ENCODE data around the gene COL16A1. TPM values are rescaled to one million over a fixed set of nuclear protein-coding genes. Genes with fewer than 3 reads are reported as not detected.
A peak's percentile ranks its signal among the peaks of the same experiment; 100 is the strongest.

COL16A1 gene
- total RNA-seq, 1 donor from 2014 or later = 339 TPM

DNA sequence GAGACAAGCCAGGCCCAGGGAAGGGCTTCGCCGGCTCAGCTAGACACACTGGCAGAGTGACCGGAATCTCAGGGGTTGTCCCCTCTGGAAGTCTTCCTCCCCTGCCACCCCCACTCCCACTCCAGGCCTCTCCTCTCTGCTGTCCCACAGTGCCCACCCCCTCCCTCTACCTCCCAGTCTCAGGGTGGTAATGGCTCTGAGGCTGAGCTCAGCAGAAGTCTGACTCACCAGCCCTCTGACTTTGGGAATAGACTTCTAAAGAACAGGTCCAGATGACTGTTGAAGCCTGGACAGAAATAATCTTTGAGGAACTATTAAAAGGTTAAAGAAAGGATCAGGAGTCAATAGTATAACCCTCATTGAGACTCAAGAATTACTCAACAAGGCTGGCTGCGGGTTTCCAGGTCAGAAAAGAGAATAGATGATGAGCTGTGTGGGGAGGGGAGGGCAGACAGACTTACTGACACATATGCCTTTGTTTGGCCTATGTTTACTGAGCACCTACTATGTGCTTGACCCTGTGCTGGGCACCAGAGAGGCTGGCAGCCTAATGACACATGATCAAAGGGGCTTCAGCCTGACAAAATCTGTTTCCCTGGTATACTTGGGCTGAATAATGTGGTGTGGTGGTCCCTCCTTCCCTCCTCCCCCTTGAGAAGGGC is 78.1 kb downstream of the COL16A1 start:
- Histone ChIP-seq H3K36me3 (peaks cover 13 to 20% of the 10 kb centered on the region in 2 donors), H3K27me3 (no peaks in the 10 kb centered on the region), H3K27ac (peak overlapping the region; percentile 90 to 91), H3K9me3 (no peaks in the 10 kb centered on the region), H3K4me3 (no peak overlapping the region), H3K4me1 (peaks cover 25 to 47% of the 10 kb centered on the region in 2 donors)
- DNase-seq (ENCODE audit: low spot score in 2 of 2) = peak in 1 of 2 donors; percentile 66
- intact Hi-C loops (cut with DNase I) = loop anchor here (5.0 kb wide), 1 partner anchor 33 kb away; no protein-coding TSS in a partner anchor
- TF ChIP-seq, protein P1, sequence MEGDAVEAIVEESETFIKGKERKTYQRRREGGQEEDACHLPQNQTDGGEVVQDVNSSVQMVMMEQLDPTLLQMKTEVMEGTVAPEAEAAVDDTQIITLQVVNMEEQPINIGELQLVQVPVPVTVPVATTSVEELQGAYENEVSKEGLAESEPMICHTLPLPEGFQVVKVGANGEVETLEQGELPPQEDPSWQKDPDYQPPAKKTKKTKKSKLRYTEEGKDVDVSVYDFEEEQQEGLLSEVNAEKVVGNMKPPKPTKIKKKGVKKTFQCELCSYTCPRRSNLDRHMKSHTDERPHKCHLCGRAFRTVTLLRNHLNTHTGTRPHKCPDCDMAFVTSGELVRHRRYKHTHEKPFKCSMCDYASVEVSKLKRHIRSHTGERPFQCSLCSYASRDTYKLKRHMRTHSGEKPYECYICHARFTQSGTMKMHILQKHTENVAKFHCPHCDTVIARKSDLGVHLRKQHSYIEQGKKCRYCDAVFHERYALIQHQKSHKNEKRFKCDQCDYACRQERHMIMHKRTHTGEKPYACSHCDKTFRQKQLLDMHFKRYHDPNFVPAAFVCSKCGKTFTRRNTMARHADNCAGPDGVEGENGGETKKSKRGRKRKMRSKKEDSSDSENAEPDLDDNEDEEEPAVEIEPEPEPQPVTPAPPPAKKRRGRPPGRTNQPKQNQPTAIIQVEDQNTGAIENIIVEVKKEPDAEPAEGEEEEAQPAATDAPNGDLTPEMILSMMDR (IDR thresholded peaks at IDR 0.05) = no peak

DNA sequence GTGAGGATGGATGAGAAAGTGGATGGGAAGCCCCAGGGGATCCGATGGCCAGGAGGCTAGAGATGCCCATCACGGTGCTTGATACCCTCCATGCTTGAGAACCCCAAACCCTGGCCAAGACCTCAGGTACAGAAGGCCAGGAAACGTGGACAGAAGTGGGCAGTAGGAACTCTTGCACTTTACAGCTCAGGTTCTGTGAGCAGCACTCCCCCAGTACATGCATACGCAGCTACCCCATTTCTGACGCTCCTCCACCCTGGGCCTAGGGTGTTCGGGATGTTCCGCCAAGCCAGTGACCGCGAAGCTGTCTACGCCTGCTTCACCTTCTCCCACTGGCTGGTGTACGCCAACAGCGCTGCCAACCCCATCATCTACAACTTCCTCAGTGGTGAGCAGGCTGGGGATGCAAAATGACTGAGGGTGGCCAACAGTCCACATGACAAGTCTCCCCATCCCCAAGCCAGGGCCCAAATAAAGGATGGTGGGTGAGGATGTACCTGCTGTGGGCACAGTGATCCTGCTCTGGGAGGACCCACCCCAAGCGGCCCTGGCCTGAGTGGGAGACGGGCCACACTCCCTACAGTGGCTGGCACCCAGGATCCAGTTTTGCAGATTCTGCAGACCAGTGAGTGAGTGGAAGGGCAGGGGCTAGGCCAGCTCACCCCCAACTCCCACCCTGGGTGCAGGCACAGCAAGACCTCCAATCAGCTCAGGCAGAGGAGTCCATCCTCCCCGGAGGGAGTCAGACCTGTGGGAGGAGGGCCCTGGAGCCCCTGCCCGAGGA is 78.9 kb downstream of the COL16A1 start:
- no peak overlapping the region for H3K4me3 ChIP-seq
- intact Hi-C loops (cut with DNase I) = loop anchor here (5.0 kb wide), 1 partner anchor 33 kb away; no protein-coding TSS in a partner anchor
- TF ChIP-seq, protein P1 (IDR thresholded peaks at IDR 0.05) = no peak
- no peak for DNase-seq (ENCODE audit: low spot score in 2 of 2)
- H3K27ac ChIP-seq = peak overlapping the region; percentile 90 to 91
- H3K4me1 ChIP-seq = peaks cover 25 to 47% of the 10 kb centered on the region in 2 donors
- H3K9me3 ChIP-seq = no peaks in the 10 kb centered on the region
- H3K27me3 ChIP-seq = no peaks in the 10 kb centered on the region
- peaks cover 5 to 12% of the 10 kb centered on the region in 2 donors for H3K36me3 ChIP-seq

DNA sequence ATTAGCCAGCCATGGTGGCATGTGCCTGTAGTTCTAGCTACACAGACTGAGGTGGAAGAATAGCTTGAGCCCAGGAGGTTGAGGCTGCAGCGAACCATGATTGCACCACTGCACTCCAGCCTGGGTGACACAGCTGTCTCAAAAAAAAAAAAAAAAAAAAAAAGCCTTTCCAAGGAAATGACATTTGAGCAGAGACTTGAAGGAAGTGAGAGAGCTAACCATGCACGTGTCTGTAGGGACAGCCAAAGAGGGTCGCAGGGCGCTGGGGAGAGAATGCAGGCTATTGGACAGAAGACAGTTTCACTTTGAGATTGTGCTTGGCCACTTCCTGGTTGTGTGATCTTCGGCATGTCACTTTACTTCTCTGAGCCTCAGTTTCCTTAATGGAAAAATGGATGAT is 79.5 kb downstream of the COL16A1 start:
- no peaks in the 10 kb centered on the region for H3K27me3 ChIP-seq

DNA sequence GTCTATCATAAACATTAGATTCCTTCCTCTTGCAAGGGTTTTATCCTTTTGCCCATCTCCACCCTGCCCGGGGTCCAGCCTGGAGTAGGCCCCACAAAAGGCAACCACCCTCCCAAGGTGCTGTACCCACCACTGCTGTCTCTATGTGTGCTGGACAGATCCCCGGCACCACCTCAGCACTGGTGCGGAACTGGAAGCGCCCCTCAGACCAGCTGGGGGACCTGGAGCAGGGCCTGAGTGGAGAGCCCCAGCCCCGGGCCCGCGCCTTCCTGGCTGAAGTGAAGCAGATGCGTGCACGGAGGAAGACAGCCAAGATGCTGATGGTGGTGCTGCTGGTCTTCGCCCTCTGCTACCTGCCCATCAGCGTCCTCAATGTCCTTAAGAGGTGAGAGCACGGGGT is 80.5 kb downstream of the COL16A1 start:
- Histone ChIP-seq H3K4me3 (no peak overlapping the region), H3K4me1 (peaks cover 18 to 39% of the 10 kb centered on the region in 2 donors), H3K27ac (no peak overlapping the region), H3K36me3 (no peaks in the 10 kb centered on the region), H3K9me3 (no peaks in the 10 kb centered on the region), H3K27me3 (no peaks in the 10 kb centered on the region)
- TF ChIP-seq, protein P1 (IDR thresholded peaks at IDR 0.05) = no peak
- intact Hi-C loops (cut with DNase I) = no loop called here
- no peak for DNase-seq (ENCODE audit: low spot score in 2 of 2)

More for the DNA sequence above, 79.5 kb downstream of the COL16A1 start:
- no peak for DNase-seq (ENCODE audit: low spot score in 2 of 2)
- no peaks in the 10 kb centered on the region for H3K9me3 ChIP-seq
- peak overlapping the region in 1 of 2 donors; percentile 91 for H3K27ac ChIP-seq
- peaks cover 0 to 6% of the 10 kb centered on the region in 2 donors for H3K36me3 ChIP-seq
- TF ChIP-seq, protein P1 (IDR thresholded peaks at IDR 0.05) = no peak
- intact Hi-C loops (cut with DNase I) = no loop called here
- no peak overlapping the region for H3K4me3 ChIP-seq
- peaks cover 25 to 47% of the 10 kb centered on the region in 2 donors for H3K4me1 ChIP-seq

DNA sequence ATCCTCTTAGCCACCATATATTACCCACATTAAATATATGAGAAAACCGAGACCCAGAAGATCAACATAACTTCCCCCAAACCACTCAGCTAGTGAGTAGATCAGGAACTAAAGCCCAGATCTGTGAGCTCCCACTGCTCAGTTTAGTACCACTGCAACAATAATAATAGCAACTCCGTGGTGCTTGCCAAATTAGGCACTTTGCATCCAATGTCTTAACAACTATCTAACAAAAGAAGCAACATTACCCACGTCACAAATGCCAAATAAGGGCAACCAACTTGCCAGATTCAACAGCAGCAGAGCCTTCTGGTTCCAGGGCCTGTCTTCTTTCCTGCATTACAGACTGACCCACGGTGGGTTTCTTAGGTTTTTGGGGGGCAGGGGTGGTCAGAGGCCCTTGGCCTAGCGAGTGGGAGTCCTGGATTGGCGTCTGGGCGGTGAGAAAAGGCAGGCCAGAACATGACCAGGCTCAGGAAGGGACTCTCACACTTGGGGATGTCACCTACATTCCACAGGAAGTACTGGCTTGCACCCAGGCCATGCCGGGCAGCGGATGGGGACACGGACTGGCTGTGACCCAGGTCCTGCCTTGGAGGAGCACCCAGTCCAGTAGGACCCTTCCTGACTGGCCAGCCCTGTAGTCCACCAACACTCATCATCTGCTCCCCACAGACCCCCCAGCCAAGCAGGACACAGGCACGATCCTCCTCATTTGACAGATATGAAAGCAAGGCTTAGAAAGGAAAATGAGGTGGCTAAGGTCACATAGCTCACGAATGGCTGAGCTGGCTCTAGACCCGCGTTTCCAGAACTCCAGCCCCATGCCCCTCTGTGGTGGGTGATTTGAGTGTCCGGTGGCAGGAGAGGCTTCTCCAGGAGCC is 81.7 kb downstream of the COL16A1 start:
- DNase-seq (ENCODE audit: low spot score in 2 of 2) = no peak
- Histone ChIP-seq H3K4me1 (peaks cover 12 to 34% of the 10 kb centered on the region in 2 donors), H3K9me3 (no peaks in the 10 kb centered on the region), H3K36me3 (no peaks in the 10 kb centered on the region), H3K27ac (peak overlapping the region; percentile 3 to 31), H3K27me3 (no peaks in the 10 kb centered on the region), H3K4me3 (no peak overlapping the region)
- intact Hi-C loops (cut with DNase I) = no loop called here
- TF ChIP-seq, protein P1 (IDR thresholded peaks at IDR 0.05) = no peak
